CD4-positive, alpha-beta T cell treated with Interleukin-6 for 4 hours (primary cell): ENCODE measurements around the gene UBA52.
"Not testable (repeated sequence)": the region's sequence is repeated elsewhere in the genome, so short reads cannot be mapped to it uniquely, and the experiment has no call there.

ENCODE experiments used
- DNase-seq: peaks from one replicate; pipeline ENCODE4 v3.0.0-alpha.2; 2020; ENCODE audit warnings: mixed read lengths

Gene UBA52

GRCh38 chr19:18571564-18572344, at the start of gene UBA52:
Gene UBA52, plus strand, starts transcription at chr19:18571857. Its CDS starts 1,444 bp downstream, at chr19:18573301.
- DNase-seq = peak; percentile 99

GRCh38 chr19:18522124-18522861, 49.4 kb upstream of the UBA52 start:
- peak; percentile 100 for DNase-seq

GRCh38 chr19:18522862-18523440, 48.7 kb upstream of the UBA52 start:
- not testable (repeated sequence) for DNase-seq

- no peak for DNase-seq
Observed at GRCh38 chr19:18523841-18524240, 47.8 kb upstream of the UBA52 start.

GRCh38 chr19:18526316-18526715, 45.3 kb upstream of the UBA52 start:
- no peak for DNase-seq

- DNase-seq = no peak
Observed at GRCh38 chr19:18529782-18530181, 41.9 kb upstream of the UBA52 start.

- DNase-seq = no peak
Observed at GRCh38 chr19:18531485-18531884, 40.2 kb upstream of the UBA52 start.

GRCh38 chr19:18532168-18532890, 39.3 kb upstream of the UBA52 start:
- DNase-seq = no peak

- DNase-seq = no peak
Observed at GRCh38 chr19:18533058-18533457, 38.6 kb upstream of the UBA52 start.

- no peak for DNase-seq
Observed at GRCh38 chr19:18536475-18536874, 35.2 kb upstream of the UBA52 start.

- no peak for DNase-seq
Observed at GRCh38 chr19:18537431-18537830, 34.2 kb upstream of the UBA52 start.

- DNase-seq = no peak
Observed at GRCh38 chr19:18538115-18538514, 33.5 kb upstream of the UBA52 start.

- no peak for DNase-seq
Observed at GRCh38 chr19:18539372-18539771, 32.3 kb upstream of the UBA52 start.

GRCh38 chr19:18540200-18540599, 31.5 kb upstream of the UBA52 start:
- not testable (repeated sequence) for DNase-seq

- no peak for DNase-seq
Observed at GRCh38 chr19:18541258-18541991, 30.2 kb upstream of the UBA52 start.

GRCh38 chr19:18541992-18542940, 29.4 kb upstream of the UBA52 start:
- no peak for DNase-seq

GRCh38 chr19:18542941-18543813, 28.5 kb upstream of the UBA52 start, which contains the start of gene FKBP8:
Gene FKBP8, minus strand, starts transcription at chr19:18543573. Its CDS starts 1,603 bp downstream, at chr19:18541970.
- peak; percentile 97 for DNase-seq

GRCh38 chr19:18543814-18544475, 27.7 kb upstream of the UBA52 start:
- peak; percentile 85 for DNase-seq

GRCh38 chr19:18551631-18552030, 20.0 kb upstream of the UBA52 start:
- no peak for DNase-seq
